ENCODE measurements around the gene DAAM1. TPM values are rescaled to one million over a fixed set of nuclear protein-coding genes. Genes with fewer than 3 reads are reported as not detected.

Gene DAAM1
- total RNA-seq, 1 donor from 2014 or later, result 146 TPM

DNA sequence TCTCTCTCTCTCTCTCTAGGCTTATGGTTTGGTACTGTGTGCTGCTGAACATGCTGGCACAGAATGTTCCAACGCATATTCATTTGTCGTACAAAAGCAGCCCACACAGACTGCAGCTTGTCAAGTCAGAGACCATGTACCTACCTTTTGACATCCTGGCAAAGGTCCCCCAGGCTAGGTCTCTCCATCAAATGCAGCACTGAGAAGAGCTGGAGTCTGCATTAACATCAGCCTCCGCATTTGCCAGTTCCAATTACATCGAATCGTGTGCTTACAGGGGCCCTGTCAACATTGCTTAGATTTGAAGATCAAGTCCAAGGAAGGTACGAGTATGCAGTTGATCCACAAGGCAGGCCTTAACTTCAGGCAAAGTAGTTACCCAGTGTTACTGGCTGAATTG, 228.8 kb downstream of the DAAM1 start:
- TF ChIP-seq CTCF (IDR thresholded peaks at IDR 0.05; ENCODE audit: partially characterized antibody, unreplicated experiment), result no peak
- H3K4me1 Mint-ChIP-seq (ENCODE audit: low read depth, unreplicated experiment), result peaks cover 2% of the 10 kb centered on the region
- no peak overlapping the region for H3K27ac Mint-ChIP-seq (ENCODE audit: unreplicated experiment)
- H3K4me3 Mint-ChIP-seq (ENCODE audit: unreplicated experiment), result no peak overlapping the region
- H3K36me3 Mint-ChIP-seq (ENCODE audit: unreplicated experiment), result no peaks in the 10 kb centered on the region
- H3K9me3 Mint-ChIP-seq (ENCODE audit: unreplicated experiment), result no peaks in the 10 kb centered on the region
- no peaks in the 10 kb centered on the region for H3K27me3 Mint-ChIP-seq (ENCODE audit: unreplicated experiment)
- DNase-seq, result no peak

GRCh38 chr14:59419303-59419702, 230.8 kb downstream of the DAAM1 start:
- Mint-ChIP-seq H3K36me3 (ENCODE audit: unreplicated experiment) (no peaks in the 10 kb centered on the region), H3K9me3 (ENCODE audit: unreplicated experiment) (no peaks in the 10 kb centered on the region), H3K27ac (ENCODE audit: unreplicated experiment) (no peak overlapping the region), H3K4me1 (ENCODE audit: low read depth, unreplicated experiment) (peaks cover 2% of the 10 kb centered on the region), H3K27me3 (ENCODE audit: unreplicated experiment) (no peaks in the 10 kb centered on the region), H3K4me3 (ENCODE audit: unreplicated experiment) (no peak overlapping the region)
- no peak for TF ChIP-seq CTCF (IDR thresholded peaks at IDR 0.05; ENCODE audit: partially characterized antibody, unreplicated experiment)
- DNase-seq, result no peak

Data from glutamatergic neuron (in vitro differentiated cells).